HepG2 (cell line): Measurements from ENCODE around the gene MRM3. TPM values are rescaled to one million over a fixed set of nuclear protein-coding genes. Genes with fewer than 3 reads are reported as not detected.

ENCODE experiments used
- AGO1 ChIP-seq: fragments of 200-400 bp; formaldehyde crosslinking; IDR thresholded peaks from 2 replicates; pipeline ENCODE4 v1.6.1; 2017; ENCODE audit warnings: mild to moderate bottlenecking, low read depth, low read length, moderate library complexity; ENCODE audit not compliant: poor library complexity, severe bottlenecking
- HOXD1 ChIP-seq: sonication (generic); formaldehyde crosslinking; IDR thresholded peaks from 2 replicates; pipeline ENCODE4 v1.5.0; 2020; ENCODE audit warnings: missing genetic modification reagents
- MED8 ChIP-seq: sonication (generic); formaldehyde crosslinking; IDR thresholded peaks from 2 replicates; pipeline ENCODE4 v1.8.1; 2023; ENCODE audit warnings: mild to moderate bottlenecking, missing genetic modification reagents; ENCODE audit not compliant: insufficient replicate concordance
- MLXIP ChIP-seq: sonication (generic); formaldehyde crosslinking; IDR thresholded peaks from 2 replicates; pipeline ENCODE4 v1.9.0; 2021; ENCODE audit warnings: missing genetic modification reagents, borderline replicate concordance
- MZF1 ChIP-seq: sonication (generic); formaldehyde crosslinking; IDR thresholded peaks from 2 replicates; pipeline ENCODE4 v1.8.1; 2023; ENCODE audit warnings: mild to moderate bottlenecking, missing genetic modification reagents, borderline replicate concordance
- RBAK ChIP-seq: sonication (generic); formaldehyde crosslinking; IDR thresholded peaks from 2 replicates; pipeline ENCODE4 v1.5.1; 2020; ENCODE audit warnings: mild to moderate bottlenecking, missing genetic modification reagents
- RFX3 ChIP-seq: IDR thresholded peaks from 2 replicates; pipeline ENCODE4 v1.6.1; 2016; ENCODE audit warnings: missing biosample characterization, missing genetic modification reagents
- SP1 ChIP-seq, 2 experiments: fragments of 450-650 bp in 1 of 2; sonication (generic) in 1 of 2; formaldehyde crosslinking in 1 of 2; IDR thresholded peaks; 2 replicates each; pipeline versions ENCODE4 v1.4.0 to v1.6.1; 2016 to 2020; ENCODE audit warnings: missing genetic modification reagents in 1 of 2
- TEF ChIP-seq: sonication (generic); formaldehyde crosslinking; IDR thresholded peaks from 2 replicates; pipeline ENCODE4 v1.5.0; 2020; ENCODE audit warnings: missing genetic modification reagents
- ZMYM4 ChIP-seq: sonication (generic); formaldehyde crosslinking; IDR thresholded peaks from 2 replicates; pipeline ENCODE4 v1.8.1; 2023; ENCODE audit warnings: mild to moderate bottlenecking, missing genetic modification reagents
- ZNF160 ChIP-seq: sonication (generic); formaldehyde crosslinking; IDR thresholded peaks from 2 replicates; pipeline ENCODE4 v1.8.0; 2022; ENCODE audit warnings: mild to moderate bottlenecking, inconsistent platforms, missing genetic modification reagents
- ZNF318 ChIP-seq: sonication (generic); formaldehyde crosslinking; IDR thresholded peaks from 2 replicates; pipeline ENCODE4 v1.4.0; 2020; ENCODE audit warnings: mild to moderate bottlenecking, missing genetic modification reagents
- ZNF326 ChIP-seq: sonication (generic); formaldehyde crosslinking; IDR thresholded peaks from 2 replicates; pipeline ENCODE4 v1.4.0; 2020; ENCODE audit warnings: missing genetic modification reagents, borderline replicate concordance
- ZNF354B ChIP-seq: sonication (generic); formaldehyde crosslinking; IDR thresholded peaks from 2 replicates; pipeline ENCODE4 v1.8.0; 2022; ENCODE audit warnings: mild to moderate bottlenecking, missing genetic modification reagents
- ZNF674 ChIP-seq: sonication (generic); formaldehyde crosslinking; IDR thresholded peaks from 2 replicates; pipeline ENCODE4 v1.5.0; 2020; ENCODE audit warnings: low read depth, mild to moderate bottlenecking, missing genetic modification reagents
- ZNF792 ChIP-seq: IDR thresholded peaks from 2 replicates; pipeline ENCODE4 v1.6.1; 2016
- polyA plus RNA-seq, 8 experiments: library from polyadenylated mRNA; depleted of rRNA in 3 of 8; stranded (reverse) in 7 of 8; unstranded in 1 of 8; fragments of >200 nt; fragmentation: Illumina TruSeq in 4 of 8; extraction: Trizol in 4 of 8; gene quantifications; 2 replicates each; pipeline versions ENCODE4 v1.2.1 to v1.2.3, GENCODE V29; 2011 to 2016; ENCODE audit warnings: low read depth in 4 of 8, missing spikeins in 1 of 8, mixed read lengths in 1 of 8; ENCODE audit not compliant: insufficient read depth in 1 of 8
- total RNA-seq, 5 experiments: library from RNA; depleted of rRNA; stranded (reverse); fragments of >200 nt; fragmentation: Illumina TruSeq; extraction: Trizol; gene quantifications; 2 replicates each; pipeline ENCODE4 v1.2.3, GENCODE V29; 2016; ENCODE audit warnings: low read depth in 1 of 5

The MRM3 gene
- total and polyA plus RNA-seq, 2 of the 13 experiments (the other 11 are each of a cell fraction or from before 2014, with no cell fraction given) = 12.3 to 25.5 TPM

- TF ChIP-seq ZMYM4 (CRISPR knock-in tag) (peak; percentile 82), MED8 (CRISPR knock-in tag) (peak; percentile 76), HOXD1 (CRISPR knock-in tag) (peak; percentile 84; the same call in 1 of the 2 replicates), MZF1 (CRISPR knock-in tag) (no peak), ZNF674 (CRISPR knock-in tag) (no peak), RFX3 (CRISPR knock-in tag) (no peak), SP1 (IDR thresholded peaks at IDR 0.05) (no peak), SP1 (CRISPR knock-in tag; IDR thresholded peaks at IDR 0.05) (peak; percentile 89), ZNF354B (CRISPR knock-in tag) (no peak), ZNF160 (CRISPR knock-in tag) (peak; percentile 68; the same call in 1 of the 2 replicates), ZNF326 (CRISPR knock-in tag) (no peak), MLXIP (CRISPR knock-in tag) (peak; percentile 85; the same call in 1 of the 2 replicates), TEF (peak; percentile 22; the same call in 1 of the 2 replicates), RBAK (no peak), ZNF792 (CRISPR knock-in tag) (peak; percentile 60; the same call in 1 of the 2 replicates), ZNF318 (CRISPR knock-in tag) (no peak), AGO1 (no peak)
Measured at GRCh38 chr17:781805-782731, at the start of gene MRM3, which contains the start of gene GLOD4 (continued).
